OCI-LY3 (cell line): ENCODE results near the gene TULP3.

ENCODE experiments used
- H2AFZ ChIP-seq: fragments of 200-600, 300-600 bp; shearing (Covaris generic); 2 replicates; pipeline ENCODE4 v1.6.0; 2014; ENCODE audit warnings: antibody characterized with exemption, low read depth, low read length
- H3K27ac ChIP-seq: fragments of 200-600, 300-600 bp; sonication (generic); 2 replicates; pipeline ENCODE4 v1.5.1; 2014; ENCODE audit warnings: mild to moderate bottlenecking, low read length, moderate library complexity, mixed read lengths
- H3K27me3 ChIP-seq: fragments of 200-600, 300-600 bp; sonication (generic); 2 replicates; pipeline ENCODE4 v1.6.1; 2014; ENCODE audit warnings: low read depth, low read length, mixed read lengths
- H3K36me3 ChIP-seq: fragments of 200-600, 300-600 bp; sonication (generic); replicated peaks from 2 replicates; pipeline ENCODE3; 2014; ENCODE audit warnings: low read depth, low read length, mixed read lengths
- H3K4me1 ChIP-seq: fragments of 300-600, 200-600 bp; sonication (generic); 2 replicates; pipeline ENCODE4 v1.6.1; 2014; ENCODE audit warnings: low read length, mixed read lengths
- H3K4me2 ChIP-seq: fragments of 200-600, 300-600 bp; sonication (generic); 2 replicates; pipeline ENCODE4 v1.6.1; 2014; ENCODE audit warnings: low read length, mixed read lengths
- H3K4me3 ChIP-seq: fragments of 300-600, 200-600 bp; sonication (generic); 2 replicates; pipeline ENCODE4 v1.5.1; 2014; ENCODE audit warnings: antibody characterized with exemption, mild to moderate bottlenecking, low read length, moderate library complexity
- H3K79me2 ChIP-seq: fragments of 300-600, 200-600 bp; shearing (Covaris generic); 2 replicates; pipeline ENCODE4 v1.6.1; 2014; ENCODE audit warnings: mild to moderate bottlenecking, low read length, mixed read lengths
- H3K9ac ChIP-seq: fragments of 300-600, 200-600 bp; shearing (Covaris generic); 2 replicates; pipeline ENCODE4 v1.6.0; 2014; ENCODE audit warnings: mild to moderate bottlenecking, low read length, moderate library complexity
- H3K9me3 ChIP-seq: fragments of 200-600, 300-600 bp; shearing (Covaris generic); 2 replicates; pipeline ENCODE4 v1.6.1; 2014; ENCODE audit warnings: low read length, mixed read lengths; ENCODE audit not compliant: insufficient read depth
- H4K20me1 ChIP-seq: fragments of 200-600, 300-600 bp; sonication (generic); 2 replicates; pipeline ENCODE4 v1.6.1; 2016; ENCODE audit warnings: low read length, mixed read lengths; ENCODE audit not compliant: insufficient read depth
- EZH2phosphoT487 ChIP-seq: fragments of 200-600 bp; shearing (Covaris generic); IDR thresholded peaks from 2 replicates; pipeline ENCODE4 v1.6.1; 2018; ENCODE audit warnings: antibody characterized with exemption, mixed run types, low read depth
- TF ChIP-seq, protein P1 (sequence below): fragments of 200-600, 300-600 bp; sonication (generic); IDR thresholded peaks from 2 replicates; pipeline ENCODE4 v1.5.1; 2014; ENCODE audit warnings: antibody characterized with exemption, low read length, low read depth

The TULP3 gene

DNA sequence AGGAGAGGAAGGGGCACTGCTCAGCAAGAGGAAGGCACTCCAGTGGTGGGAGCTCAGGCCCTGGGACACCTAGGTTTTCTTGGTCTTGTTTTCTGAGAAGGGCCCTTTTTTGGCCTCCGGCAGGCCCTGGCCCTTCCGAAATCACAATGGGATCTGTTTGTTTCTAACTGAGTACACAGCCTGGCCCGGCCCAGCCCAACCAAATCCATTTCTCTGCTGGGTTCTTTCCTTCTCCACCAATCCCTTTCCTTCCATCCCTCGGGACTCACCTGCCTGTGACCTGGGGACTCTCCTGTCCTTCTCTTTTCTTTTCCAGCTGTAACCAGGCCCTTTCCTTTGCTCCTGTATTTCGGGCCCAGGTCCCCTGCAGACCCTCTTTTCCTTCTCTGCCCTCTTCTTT lies 87.1 kb downstream of the TULP3 start:
- Histone ChIP-seq H3K79me2 (no peaks in the 10 kb centered on the region), H3K4me1 (peaks cover 11% of the 10 kb centered on the region), H3K4me3 (no peak overlapping the region), H4K20me1 (no peaks in the 10 kb centered on the region), H2AFZ (no peak overlapping the region), H3K9me3 (no peaks in the 10 kb centered on the region), H3K27ac (no peak overlapping the region), H3K4me2 (no peak overlapping the region), H3K36me3 (peaks cover 5% of the 10 kb centered on the region), H3K27me3 (no peaks in the 10 kb centered on the region), H3K9ac (no peak overlapping the region)
- no peak for TF ChIP-seq EZH2phosphoT487
- TF ChIP-seq, protein P1, sequence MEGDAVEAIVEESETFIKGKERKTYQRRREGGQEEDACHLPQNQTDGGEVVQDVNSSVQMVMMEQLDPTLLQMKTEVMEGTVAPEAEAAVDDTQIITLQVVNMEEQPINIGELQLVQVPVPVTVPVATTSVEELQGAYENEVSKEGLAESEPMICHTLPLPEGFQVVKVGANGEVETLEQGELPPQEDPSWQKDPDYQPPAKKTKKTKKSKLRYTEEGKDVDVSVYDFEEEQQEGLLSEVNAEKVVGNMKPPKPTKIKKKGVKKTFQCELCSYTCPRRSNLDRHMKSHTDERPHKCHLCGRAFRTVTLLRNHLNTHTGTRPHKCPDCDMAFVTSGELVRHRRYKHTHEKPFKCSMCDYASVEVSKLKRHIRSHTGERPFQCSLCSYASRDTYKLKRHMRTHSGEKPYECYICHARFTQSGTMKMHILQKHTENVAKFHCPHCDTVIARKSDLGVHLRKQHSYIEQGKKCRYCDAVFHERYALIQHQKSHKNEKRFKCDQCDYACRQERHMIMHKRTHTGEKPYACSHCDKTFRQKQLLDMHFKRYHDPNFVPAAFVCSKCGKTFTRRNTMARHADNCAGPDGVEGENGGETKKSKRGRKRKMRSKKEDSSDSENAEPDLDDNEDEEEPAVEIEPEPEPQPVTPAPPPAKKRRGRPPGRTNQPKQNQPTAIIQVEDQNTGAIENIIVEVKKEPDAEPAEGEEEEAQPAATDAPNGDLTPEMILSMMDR, result no peak

DNA sequence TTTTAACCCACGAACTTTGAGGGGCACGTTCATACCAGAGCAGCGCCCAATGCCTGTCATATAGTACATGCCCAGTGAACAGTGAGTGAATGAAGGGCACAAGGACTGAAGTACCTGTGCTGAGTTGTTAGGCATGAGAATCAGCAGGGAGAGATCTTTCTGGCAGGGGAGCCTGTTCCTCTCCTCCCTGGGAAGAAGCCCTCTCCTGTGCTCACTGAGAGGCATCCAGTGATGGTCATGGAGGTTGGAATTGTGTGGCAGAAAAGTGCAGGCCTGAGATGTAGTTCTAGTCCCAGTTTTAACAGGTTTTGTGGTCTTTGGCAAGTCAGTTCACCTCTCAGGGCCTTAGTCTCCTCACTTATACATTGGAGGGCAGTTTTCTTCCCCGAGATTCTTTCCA lies 89.1 kb downstream of the TULP3 start:
- Histone ChIP-seq H3K79me2 (no peaks in the 10 kb centered on the region), H3K4me2 (no peak overlapping the region), H4K20me1 (no peaks in the 10 kb centered on the region), H3K9ac (no peak overlapping the region), H3K4me3 (no peak overlapping the region), H3K27ac (no peak overlapping the region), H2AFZ (no peak overlapping the region), H3K36me3 (peaks cover 5% of the 10 kb centered on the region), H3K4me1 (peaks cover 11% of the 10 kb centered on the region), H3K9me3 (no peaks in the 10 kb centered on the region), H3K27me3 (no peaks in the 10 kb centered on the region)
- TF ChIP-seq EZH2phosphoT487, result no peak
- TF ChIP-seq, protein P1, result no peak

DNA sequence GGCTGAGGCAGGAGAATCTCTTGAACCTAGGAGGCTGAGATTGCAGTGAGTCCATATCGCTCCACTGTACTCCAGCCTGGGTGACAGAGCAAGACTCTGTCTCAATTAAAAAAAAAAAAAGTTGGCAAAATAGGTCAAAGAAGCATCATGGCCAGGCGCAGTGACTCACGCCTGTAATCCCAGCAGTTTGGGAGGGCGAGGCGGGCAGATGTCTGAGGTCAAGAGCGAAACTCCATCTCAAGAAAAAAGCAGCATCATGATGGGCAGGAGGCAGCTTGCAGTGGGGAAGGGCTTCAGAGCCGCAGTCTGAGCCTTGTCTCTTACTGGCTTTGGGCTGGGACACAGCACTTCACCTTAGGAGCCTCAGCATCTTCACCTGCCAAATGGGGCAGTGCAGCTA lies 89.9 kb downstream of the TULP3 start:
- H3K9ac ChIP-seq, result no peak overlapping the region
- H3K4me3 ChIP-seq, result no peak overlapping the region
- H4K20me1 ChIP-seq, result no peaks in the 10 kb centered on the region
- H2AFZ ChIP-seq, result no peak overlapping the region
- peaks cover 11% of the 10 kb centered on the region for H3K4me1 ChIP-seq
- H3K27me3 ChIP-seq, result no peaks in the 10 kb centered on the region
- no peak overlapping the region for H3K27ac ChIP-seq
- H3K79me2 ChIP-seq, result no peaks in the 10 kb centered on the region
- H3K36me3 ChIP-seq, result peaks cover 5% of the 10 kb centered on the region
- TF ChIP-seq, protein P1, result no peak
- TF ChIP-seq EZH2phosphoT487, result no peak
- H3K9me3 ChIP-seq, result no peaks in the 10 kb centered on the region
- H3K4me2 ChIP-seq, result no peak overlapping the region

DNA sequence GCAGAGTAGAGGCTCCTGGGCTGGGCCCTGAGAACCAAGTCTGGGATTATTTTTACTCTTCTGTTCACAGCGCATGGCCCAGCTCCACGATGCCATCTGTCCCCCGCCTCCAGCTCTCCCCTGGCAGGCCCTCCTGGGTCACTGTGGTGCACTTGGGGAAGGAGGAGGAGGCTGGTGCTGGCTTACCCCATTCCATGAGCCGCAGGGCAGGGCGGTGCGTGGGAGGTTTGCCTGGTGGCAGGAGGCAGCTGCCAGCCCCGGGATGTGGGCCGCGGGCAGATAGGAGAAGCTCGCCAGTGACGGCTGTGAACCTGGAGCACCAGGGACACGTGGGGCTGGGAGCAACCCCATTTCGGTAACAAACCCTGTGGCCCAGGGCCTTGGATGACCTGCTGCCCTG lies 91.7 kb downstream of the TULP3 start:
- peaks cover 11% of the 10 kb centered on the region for H3K4me1 ChIP-seq
- no peak overlapping the region for H3K9ac ChIP-seq
- no peaks in the 10 kb centered on the region for H3K9me3 ChIP-seq
- no peak overlapping the region for H3K4me3 ChIP-seq
- no peak overlapping the region for H3K4me2 ChIP-seq
- no peak overlapping the region for H3K27ac ChIP-seq
- no peaks in the 10 kb centered on the region for H4K20me1 ChIP-seq
- H3K79me2 ChIP-seq, result no peaks in the 10 kb centered on the region; the same call in 1 of the 2 replicates
- H2AFZ ChIP-seq, result no peak overlapping the region
- TF ChIP-seq, protein P1, result no peak
- no peak for TF ChIP-seq EZH2phosphoT487
- H3K27me3 ChIP-seq, result no peaks in the 10 kb centered on the region
- peaks cover 8% of the 10 kb centered on the region for H3K36me3 ChIP-seq
